GM12872 (cell line): Measurements from ENCODE around the gene VSTM4.

Experiments used
- TF ChIP-seq, protein P1 (sequence below): IDR thresholded peaks from 3 replicates; pipeline ENCODE4 v1.5.1; 2011; ENCODE audit warnings: low read depth, mild to moderate bottlenecking, low read length, moderate library complexity; ENCODE audit not compliant: insufficient read depth

The VSTM4 gene

DNA sequence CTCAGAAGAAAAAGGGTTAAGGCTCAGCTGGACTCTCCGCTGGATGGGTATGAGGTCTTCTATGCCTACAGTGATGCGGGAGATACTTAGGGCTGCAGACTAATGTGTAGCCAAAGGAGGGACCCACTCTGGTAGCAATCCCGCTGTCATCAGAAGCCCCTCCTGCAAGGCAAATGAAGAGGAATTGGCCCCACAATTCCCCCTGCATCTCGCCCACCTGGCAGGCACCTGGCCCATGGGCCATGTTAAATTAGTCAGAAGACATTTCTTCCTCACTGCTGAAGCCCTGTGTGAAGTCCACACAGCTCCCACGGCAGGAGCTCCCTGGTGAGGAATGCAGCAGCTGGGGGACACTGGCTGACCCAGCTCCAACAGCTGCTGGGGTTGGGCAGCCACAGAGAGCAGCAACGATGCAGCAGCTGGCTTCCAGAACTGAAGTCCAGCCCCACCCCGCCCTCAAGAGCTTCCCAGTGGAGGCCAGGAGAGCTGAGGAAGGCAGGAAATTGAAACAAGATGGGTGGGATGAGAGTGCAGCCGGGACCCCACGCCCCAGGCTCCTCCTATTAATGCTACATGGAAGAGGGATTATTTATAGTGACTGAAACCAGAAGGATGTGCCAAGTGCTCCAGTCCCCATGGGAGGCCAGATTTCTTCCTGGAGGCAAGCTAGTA is 5.5 kb downstream of the VSTM4 start:
- TF ChIP-seq, protein P1, sequence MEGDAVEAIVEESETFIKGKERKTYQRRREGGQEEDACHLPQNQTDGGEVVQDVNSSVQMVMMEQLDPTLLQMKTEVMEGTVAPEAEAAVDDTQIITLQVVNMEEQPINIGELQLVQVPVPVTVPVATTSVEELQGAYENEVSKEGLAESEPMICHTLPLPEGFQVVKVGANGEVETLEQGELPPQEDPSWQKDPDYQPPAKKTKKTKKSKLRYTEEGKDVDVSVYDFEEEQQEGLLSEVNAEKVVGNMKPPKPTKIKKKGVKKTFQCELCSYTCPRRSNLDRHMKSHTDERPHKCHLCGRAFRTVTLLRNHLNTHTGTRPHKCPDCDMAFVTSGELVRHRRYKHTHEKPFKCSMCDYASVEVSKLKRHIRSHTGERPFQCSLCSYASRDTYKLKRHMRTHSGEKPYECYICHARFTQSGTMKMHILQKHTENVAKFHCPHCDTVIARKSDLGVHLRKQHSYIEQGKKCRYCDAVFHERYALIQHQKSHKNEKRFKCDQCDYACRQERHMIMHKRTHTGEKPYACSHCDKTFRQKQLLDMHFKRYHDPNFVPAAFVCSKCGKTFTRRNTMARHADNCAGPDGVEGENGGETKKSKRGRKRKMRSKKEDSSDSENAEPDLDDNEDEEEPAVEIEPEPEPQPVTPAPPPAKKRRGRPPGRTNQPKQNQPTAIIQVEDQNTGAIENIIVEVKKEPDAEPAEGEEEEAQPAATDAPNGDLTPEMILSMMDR: no peak

DNA sequence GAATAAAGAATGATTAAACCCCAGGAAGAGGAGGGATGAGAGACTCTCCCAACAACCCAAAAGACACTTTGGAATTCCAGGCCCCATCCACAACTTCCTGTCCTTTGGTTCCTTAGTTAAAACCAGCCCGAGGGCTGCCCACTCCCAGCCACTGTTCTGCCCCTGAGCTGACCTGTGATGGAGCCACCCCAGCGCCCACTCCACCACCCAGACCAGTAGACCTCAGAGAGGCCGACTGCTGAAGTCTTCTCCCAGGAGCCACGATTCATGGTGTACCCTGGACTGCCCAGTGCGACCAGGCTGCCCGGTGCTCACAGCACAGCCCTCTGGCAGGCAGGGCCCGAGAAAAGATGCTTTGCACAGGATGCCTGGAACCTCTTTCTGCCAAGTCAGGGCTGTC is 6.7 kb downstream of the VSTM4 start:
- TF ChIP-seq, protein P1: no peak

GRCh38 chr10:49107887-49108267 is 7.4 kb downstream of the VSTM4 start:
- TF ChIP-seq, protein P1: no peak

- TF ChIP-seq, protein P1: no peak
Observed at GRCh38 chr10:49107111-49107886, 8.0 kb downstream of the VSTM4 start.

GRCh38 chr10:49106451-49106850 is 8.9 kb downstream of the VSTM4 start:
- TF ChIP-seq, protein P1: no peak

- TF ChIP-seq, protein P1: no peak
Observed at GRCh38 chr10:49105076-49105475, 10.2 kb downstream of the VSTM4 start.

DNA sequence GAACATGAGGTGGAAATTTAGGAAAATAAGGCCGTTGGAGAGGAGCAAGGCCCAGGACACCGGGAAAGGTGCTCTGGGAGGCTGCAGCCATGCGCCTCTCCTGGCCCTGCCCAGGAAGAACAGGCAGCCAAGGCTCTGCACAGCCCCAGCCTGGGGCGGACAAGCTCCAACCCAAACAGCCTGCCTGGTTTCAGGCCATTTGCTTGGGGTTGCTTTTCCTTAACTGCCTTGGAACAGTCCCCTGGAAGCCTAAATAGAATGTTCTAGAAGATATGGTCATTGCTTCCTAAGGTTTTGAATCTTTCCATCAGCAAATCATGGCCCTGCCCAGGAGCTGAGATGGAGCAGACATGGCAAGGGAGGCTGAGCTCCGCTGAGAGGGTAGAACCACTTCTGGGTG is 11.0 kb downstream of the VSTM4 start:
- TF ChIP-seq, protein P1: no peak
